Raji (cell line): ENCODE data around the gene GNAT1.

Experiments used
- POLR2A ChIP-seq: IDR thresholded peaks from 2 replicates; pipeline ENCODE4 v1.6.1; 2011; ENCODE audit warnings: low read depth, low read length, control low read depth; ENCODE audit not compliant: insufficient read depth

The GNAT1 gene

GRCh38 chr3:50168791-50169190 lies 22.6 kb upstream of the GNAT1 start:
- TF ChIP-seq POLR2A, result no peak

- TF ChIP-seq POLR2A, result no peak
These were observed 22.1 kb upstream of the GNAT1 start for GRCh38 chr3:50169232-50169832.

- TF ChIP-seq POLR2A, result no peak
These were observed 21.6 kb upstream of the GNAT1 start for GRCh38 chr3:50169858-50170257.

- TF ChIP-seq POLR2A, result no peak
These were observed 20.7 kb upstream of the GNAT1 start for GRCh38 chr3:50170689-50171088.

GRCh38 chr3:50171540-50172301 lies 19.7 kb upstream of the GNAT1 start:
- no peak for TF ChIP-seq POLR2A

GRCh38 chr3:50172626-50173220 lies 18.7 kb upstream of the GNAT1 start:
- no peak for TF ChIP-seq POLR2A

GRCh38 chr3:50173685-50174516 lies 17.5 kb upstream of the GNAT1 start:
- TF ChIP-seq POLR2A, result no peak

- TF ChIP-seq POLR2A, result no peak
These were observed 16.9 kb upstream of the GNAT1 start for GRCh38 chr3:50174517-50174895.

GRCh38 chr3:50174947-50175524 lies 16.4 kb upstream of the GNAT1 start:
- no peak for TF ChIP-seq POLR2A

GRCh38 chr3:50177346-50177745 lies 14.1 kb upstream of the GNAT1 start:
- TF ChIP-seq POLR2A, result no peak

GRCh38 chr3:50179710-50180109 lies 11.7 kb upstream of the GNAT1 start:
- TF ChIP-seq POLR2A, result no peak

- no peak for TF ChIP-seq POLR2A
These were observed 9.4 kb upstream of the GNAT1 start for GRCh38 chr3:50181985-50182384.

- no peak for TF ChIP-seq POLR2A
These were observed 8.8 kb upstream of the GNAT1 start for GRCh38 chr3:50182533-50183099.

- TF ChIP-seq POLR2A, result no peak
These were observed 7.7 kb upstream of the GNAT1 start for GRCh38 chr3:50183755-50184154.
